GM18508 (cell line): Measurements from ENCODE around the gene KLHL21.

Experiments
- ATAC-seq: cut with Tn5 transposase; IDR thresholded peaks from one replicate; pipeline ENCODE4 v1.9.1; 2021; ENCODE audit warnings: moderate number of reproducible peaks; ENCODE audit not compliant: insufficient read depth, unreplicated experiment

The KLHL21 gene

DNA sequence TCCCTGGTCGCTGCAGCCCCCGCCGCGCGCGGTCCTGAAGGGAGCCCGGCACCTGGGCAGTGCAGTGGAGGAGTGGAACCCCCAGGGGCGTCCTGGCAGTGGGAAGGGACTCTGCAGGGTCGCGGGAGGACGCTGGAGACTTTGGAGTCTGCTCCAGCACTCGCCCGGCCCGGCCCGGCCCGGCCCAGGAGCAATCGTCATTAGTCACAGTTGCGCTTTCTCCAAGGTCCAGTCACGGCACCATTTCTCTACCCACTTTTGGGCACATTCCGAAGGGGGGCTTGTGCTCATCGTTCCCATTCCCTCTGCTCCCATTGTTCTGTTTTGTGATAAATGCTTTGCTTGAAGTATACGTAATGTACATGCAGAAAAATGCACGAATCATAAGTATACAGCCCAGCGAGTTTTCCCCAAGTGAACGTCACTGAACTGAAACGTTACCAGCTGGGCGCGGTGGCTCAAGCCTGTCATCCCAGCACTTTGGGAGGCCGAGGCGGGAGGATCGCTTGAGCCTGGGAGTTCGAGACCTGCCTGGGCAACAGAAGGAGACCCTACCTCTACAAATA, 23.0 kb upstream of the KLHL21 start:
- ATAC-seq, result no peak

DNA sequence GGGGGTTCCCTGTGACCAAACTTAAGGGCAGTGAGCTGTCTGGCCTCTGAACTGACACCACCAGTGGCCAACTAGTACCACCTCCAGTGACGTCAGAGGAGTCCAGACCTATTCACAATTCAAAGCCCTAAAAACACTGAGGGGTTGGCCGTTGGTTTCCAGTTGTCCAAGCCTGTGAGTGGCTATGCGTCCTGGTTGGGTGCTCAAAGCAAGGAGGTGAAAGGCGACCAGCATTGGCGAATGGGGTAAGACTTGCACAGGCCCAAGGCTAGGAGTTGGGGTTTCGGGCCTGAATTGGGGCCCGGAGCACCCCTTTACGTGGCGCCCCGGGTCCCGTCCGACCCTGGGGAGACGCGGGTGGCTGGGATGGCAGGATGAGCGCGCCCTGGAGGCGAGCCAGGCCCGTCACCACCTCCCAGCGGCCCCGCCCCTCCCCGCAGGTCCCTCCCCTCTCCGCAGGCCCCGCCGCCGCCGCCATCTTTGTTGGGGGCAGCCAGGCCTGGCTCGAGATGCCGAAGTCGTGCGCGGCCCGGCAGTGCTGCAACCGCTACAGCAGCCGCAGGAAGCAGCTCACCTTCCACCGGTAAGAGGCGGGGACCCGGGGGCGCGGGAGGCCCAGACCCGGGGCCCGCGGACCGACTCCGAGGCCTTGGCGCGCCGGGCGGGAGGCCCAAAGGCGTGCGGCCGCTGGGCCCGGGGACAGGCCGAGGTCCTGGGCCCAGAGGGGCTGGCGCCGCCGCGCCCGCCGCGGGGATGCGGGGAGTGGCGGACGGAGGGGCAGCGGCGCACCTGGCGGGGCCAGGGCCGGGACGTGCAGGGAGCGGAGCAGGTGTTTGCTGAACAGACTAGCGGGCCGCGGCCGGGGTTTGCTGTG, 22.3 kb upstream of the KLHL21 start, which contains the start of gene THAP3:
Gene THAP3, plus strand, starts transcription at position 159 of the 874 bp plus-strand sequence. Its CDS starts 351 bp downstream, at position 510.
- ATAC-seq, result no peak

DNA sequence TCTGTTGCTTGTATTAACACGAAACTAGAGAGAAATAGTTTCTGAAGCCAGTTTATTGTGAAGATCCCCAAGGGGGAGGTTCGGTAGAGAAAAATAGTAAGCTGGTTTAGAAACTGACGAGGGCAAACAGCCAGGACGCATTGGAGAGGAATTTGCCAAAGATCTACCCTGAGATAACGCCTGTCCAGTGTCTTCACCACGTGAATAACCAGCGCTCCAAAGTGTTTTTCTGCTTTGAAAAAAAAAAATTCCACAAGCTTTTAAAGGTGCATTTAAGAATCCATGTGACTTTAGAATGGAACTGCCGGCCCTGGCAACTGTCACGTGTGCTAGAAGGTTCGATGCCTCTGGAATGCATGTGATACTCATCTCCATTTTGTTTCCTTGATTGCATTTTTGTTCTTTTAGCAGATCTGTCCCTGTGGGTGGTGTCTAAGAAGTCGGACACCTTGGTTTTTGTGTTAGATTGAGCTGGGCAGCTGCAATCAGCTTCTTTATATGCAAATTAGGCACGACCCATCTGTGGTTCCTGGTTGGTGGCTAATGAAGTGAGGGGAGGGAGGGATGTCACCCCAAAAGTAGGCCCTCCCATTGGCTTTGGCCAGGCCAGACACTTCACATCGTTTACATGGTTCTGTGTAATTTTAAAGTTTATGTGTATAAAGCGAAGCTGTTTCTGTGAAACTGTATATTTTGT, 20.7 kb upstream of the KLHL21 start:
- no peak for ATAC-seq

DNA sequence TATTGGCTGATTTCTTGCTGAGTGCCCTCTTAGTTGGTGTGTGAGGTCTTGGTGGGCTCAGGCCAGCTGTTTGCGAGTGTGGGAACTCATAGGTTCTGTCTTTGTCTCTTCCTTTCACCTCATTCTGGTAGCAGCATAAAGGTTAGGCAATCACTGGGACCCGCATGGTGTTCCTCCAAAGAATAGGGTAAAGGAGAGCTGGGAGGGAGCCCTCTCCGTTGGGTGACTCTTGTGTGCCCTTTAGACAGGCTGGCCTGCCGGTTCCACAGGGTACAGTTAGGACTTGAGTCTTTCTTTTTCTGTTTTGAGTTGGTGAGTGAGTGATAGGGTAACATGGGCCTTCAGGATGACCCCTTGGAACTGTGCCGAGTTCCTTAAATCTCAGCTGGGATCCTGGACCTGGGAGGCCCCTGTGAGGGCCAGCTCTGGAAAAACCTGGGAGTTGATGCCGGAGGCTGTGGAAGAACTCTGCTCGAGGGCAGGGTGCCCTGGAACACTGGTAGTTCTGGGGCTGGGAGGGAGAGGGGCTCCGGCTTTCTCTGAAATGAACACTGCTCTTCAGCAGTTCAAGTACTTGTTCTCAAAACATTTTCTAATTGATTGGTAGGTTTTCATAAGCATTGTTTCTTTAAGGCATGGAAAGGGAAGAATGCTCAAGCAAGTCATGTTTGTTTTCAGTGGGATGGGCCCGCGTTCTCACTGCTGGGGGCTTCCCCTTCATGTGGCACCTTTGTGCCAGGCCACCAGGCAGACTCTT, 19.9 kb upstream of the KLHL21 start:
- no peak for ATAC-seq

DNA sequence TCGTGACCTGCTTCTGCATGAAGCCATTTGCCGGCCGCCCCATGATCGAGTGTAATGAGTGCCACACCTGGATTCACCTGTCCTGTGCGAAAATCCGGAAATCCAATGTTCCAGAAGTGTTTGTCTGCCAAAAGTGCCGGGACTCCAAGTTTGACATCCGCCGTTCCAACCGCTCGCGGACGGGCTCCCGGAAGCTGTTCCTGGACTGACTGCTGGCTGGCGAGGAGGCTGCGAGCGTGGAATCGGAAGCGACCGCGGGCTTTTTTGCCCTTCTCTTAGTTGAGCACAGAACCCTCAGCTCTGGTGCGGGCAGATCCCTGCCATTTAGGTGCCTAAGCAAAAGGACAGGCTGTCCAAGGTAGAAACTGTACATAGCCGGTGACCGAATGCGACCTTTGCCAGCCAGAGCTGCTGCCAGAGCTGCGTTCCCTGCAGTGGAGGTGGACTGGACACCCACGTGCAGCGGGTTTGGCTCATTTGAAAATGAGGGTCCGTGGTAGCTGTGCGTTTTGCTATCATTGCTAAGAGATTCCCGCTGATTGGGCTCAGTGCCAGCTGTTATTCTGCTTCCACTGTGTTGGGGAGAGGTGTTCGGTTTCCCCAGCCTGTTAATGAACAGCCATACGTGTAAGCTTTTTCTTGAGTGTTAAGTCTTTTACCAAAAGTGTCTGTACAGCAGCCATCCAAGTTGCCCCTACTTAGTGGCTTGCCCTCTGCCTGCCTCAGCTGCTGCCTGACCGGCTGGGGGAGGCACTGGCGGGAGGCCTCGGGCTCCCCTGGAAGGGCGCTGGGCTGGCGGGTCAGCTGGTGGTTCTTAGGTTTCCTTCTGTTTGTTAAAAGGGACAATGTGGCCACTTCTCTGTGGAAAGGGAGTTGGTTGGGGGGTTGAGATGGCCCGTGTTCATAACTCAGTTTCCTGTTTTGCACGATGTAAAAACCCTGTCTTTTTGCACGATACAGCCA, 19.0 kb upstream of the KLHL21 start:
- no peak for ATAC-seq

DNA sequence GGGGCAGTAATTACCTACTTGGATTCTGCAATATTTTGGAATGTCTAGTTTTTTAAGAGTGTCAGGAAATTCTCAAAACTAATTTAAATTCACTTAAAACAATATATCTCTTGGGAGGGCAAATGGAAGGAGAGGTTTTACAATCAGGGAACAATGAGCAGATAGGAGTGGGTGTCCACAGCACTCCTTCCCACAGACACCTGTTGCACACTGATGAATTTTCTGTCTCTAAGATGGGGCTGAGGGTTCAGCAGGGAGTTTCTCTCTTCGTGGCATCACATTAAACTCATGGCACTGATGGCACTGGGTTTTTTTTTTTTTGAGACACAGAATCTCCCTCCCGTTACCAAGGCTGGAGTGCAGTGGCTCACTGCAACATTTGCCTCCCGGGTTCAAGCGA, 16.4 kb upstream of the KLHL21 start:
- ATAC-seq, result no peak

DNA sequence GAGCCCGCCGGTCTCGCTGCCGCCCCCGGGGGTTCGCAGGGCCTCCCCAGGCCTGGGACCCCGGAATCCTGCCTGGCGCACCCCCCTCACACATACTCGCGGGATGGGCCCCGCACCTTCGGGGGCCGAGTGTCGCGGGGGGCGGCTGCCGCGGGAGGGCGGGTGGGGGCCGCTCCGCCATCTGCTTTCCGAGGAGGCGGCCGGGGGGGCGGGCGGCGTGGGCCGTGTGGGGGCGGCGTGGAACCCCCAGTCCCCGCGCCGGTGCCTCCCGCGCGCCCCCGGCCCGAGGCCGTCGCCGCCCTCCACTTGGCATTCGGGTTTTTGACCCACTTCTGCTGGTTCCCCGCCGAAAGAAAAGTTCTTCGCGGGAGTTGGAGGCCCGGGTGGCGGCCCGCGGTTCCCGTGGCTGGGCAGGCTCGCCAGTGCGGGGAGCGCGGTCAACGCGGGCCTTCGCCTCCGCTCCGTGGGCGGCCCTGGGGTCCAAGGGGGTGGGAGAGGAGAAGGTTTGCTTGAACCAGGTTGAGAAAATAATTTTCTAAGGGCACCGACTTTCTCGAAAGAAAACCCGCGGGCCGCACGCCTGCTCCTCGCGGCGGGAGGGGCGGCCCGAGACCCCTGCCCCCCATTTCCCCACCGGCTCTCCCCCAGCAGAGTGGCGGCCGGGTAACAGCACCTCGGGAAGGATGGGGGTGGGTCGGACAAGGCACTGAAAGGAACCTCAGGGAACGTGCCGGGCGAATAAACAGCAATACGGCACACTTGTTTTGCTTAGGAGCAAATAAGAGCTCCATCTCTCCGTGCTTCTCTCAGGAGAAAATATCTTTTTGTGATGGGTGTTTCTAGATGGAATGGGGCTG, 12.5 kb upstream of the KLHL21 start:
- no peak for ATAC-seq

DNA sequence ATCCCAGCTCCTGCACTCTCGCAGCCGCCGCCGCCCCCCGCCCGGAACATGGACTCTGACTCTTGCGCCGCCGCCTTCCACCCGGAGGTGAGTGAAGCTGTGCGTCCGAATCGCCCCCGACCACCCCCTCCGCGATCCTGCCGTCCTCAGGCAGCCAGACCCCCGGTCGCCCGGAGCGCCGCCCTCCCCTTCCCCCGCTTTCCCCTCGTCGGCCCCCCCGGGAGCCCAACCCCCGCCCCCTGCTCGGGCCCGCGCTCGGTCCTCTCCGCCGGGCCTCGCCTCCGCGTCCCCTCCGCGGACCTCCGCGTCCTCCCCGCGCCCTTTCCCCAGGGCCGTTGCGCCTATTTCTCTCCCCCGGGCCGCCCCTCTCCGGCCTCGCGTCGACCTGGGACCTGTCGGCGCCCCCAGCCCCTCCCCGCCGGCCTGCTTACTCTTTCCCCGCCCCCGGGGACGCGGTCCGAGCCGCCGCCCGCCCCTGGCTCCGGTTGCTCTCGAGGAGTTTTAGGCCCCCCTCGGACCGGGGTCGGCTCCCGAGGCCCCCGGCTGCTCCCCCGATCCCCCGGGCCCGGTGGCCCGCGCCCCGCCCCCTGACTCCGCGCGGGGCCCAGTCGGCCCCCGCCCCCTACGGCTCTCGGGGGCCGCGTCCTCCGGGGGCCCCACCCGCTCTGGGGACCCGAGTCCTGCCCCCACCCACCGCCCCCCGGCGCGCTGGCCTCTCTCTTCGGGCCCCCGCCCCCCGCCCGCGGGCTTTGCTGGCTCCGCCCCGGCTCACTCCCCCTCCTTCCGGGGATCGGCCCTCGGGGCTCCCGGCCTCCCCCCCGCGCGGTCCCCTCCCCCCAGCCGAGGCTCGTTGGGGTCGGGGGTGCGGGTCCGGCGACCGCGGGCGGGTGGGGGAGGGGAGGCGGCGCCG, 11.6 kb upstream of the KLHL21 start:
- ATAC-seq, result no peak

DNA sequence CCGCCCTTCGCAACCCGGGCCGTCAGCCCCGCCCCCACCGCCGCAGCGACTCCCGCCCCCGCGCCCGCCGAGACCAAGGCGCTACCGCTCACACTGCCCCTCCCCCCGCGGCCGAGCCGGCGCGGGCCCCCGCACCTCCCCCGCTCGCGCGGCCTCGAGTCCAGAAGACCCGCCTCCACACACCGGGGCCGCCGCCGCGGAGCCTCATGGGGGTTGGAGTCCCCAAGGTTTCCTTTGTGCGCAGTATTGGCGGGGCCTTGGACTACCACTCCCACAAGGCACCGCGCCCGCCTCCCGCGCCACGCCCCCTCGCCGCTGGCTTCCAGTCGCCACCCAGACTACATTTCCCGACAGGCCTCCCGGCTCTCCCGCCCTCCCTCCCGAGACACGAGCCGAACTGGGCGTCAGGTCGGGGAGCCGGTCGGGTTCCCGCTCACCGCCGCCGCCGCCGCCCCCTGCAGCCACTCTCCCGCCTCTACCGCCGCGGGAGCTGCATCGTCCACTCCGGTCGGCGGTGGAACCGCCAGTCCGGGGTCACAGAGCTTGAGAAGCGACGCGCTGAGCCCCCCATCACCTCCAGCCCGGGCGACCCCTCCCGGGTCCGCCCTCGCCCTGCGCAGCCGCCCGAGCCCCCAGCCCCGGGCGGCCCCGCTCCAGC, 10.8 kb upstream of the KLHL21 start, which contains the start of gene PHF13:
Gene PHF13, plus strand, starts transcription at position 371 of the 658 bp plus-strand sequence. CDS start 336 bp downstream, outside the sequence.
- ATAC-seq, result peak; percentile 61

DNA sequence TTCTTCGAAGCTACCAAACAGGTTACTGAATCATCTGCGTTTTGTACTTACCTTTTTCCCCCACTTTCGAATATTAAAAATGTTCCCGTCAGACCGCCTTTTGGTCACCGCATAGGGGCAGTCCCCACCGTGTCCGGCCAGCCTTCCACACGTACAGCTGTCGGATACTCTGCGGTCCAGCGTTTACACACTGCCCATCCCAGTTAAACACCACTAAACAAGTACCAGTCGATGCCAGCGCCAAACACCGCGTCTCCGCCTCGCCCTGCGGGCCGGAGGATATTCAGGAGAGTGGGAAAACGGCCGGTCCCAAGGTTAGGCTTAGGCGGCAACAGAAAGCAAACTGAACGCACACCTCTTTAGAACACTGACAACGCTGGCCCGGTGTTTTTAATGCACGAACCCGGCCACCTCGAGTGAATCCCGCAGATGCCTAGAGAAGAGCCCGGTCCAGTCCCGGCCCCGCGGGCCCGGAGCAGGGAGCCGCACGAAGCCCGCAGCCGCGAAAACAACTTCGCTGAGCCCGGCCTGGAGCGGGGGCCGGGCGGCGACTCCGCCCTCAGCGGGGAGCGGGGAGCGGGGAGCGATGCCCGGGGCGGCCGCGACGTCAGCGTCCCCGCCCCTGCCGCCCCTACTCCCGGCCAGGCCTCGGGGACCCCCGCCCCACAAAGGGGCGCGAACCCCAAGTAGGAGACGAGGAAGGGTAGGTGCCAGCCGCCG, 10.1 kb upstream of the KLHL21 start:
- ATAC-seq, result peak; percentile 8

DNA sequence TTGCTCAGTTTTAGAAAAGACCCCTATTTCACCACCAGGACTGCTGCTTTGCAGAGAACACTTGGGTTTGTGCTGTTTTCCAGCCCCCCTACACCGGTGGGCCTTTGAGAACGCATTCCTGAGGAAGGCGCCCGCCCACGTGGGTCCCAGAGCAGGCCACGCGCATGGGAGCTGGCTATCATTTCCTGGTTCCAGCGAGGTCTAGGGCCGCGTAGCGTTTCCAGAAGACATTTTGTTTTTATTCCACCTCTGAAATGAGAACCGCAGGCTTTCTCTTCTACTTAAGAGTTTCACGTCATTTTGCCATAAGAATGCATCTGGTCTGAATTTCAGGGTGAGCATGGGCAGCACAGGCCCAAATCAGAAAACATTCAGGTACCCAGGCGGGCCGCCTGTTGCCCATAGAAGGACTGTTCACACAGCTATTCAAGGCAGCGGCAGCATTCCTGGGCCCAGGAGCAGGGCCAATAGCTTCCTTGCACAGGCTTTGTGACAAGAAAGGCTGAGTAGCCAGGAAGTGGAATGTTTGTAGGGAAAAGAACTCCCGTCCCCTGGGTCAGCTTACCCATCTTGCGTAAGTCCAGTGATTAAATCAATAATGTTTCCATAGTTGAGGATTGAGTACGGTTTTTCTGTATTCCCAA, 1.4 kb upstream of the KLHL21 start:
- ATAC-seq, result no peak

DNA sequence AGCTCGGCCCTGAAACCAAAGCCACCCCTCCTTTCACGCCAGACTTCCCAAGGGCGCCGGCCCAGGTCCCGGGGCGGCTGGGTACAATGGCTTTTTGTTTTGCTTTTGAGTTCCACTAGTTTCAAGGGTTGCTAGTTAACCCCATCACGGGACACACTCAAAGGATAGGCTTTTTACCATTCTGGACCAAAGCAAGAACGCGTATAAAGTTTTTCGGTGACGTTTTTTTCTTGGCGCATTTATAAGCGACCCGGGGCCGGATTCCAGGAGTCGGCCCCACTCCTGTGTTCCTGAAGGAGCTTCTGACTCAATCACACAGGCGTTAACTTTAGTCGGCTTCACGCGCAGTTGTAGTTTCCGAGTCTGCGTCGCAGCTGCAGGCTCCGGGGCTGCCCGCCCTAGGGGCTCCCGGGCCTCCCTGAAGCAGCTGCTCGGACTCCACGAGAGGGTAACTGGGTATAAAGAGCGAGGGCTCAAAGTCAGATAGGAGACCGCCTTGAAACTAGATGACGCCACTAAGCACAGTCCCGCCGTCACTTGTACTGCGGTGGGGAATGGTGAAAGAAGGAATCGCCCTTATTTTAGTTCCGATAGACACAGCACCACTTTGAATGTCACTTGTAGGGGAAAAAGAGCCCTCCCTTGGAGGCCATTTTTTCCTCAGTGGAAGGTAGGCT, 707 bp upstream of the KLHL21 start:
- ATAC-seq, result no peak

DNA sequence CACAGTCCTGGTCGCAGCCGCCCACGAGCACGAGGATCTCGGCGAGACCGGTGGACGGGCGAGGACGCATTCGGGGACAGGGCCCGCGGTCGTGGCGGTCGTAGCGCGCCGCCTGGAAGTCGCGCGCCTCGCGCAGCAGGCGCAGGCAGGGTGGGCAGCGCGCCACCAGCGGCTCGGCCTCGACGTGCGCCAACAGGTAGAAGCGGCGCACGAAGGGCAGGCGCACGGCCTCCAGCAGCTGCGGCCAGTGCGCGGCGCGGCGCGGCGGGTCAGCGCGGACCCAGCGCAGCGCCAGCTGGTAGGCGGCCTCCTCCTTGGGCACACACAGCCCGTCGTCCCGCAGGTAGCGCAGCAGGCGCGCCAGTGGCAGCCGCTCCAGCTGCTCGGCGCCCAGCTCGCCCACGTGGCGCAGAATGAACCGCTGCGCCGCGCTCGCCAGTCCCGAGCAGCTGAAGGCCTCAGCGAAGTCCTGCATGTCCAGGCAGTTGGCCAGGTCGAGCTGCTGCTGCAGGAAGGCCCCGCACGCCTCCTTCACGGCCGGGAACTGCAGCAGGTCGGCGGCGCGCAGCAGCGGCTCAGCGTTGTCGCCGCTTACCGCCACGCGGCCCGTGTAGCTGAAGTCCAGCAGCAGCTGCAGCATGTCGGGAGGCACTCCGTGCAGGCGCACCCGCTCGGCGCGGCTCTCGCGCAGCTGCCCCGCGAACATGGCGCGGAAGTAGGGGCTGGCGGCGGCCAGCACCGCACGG, 573 bp downstream of the KLHL21 start:
- ATAC-seq, result no peak

DNA sequence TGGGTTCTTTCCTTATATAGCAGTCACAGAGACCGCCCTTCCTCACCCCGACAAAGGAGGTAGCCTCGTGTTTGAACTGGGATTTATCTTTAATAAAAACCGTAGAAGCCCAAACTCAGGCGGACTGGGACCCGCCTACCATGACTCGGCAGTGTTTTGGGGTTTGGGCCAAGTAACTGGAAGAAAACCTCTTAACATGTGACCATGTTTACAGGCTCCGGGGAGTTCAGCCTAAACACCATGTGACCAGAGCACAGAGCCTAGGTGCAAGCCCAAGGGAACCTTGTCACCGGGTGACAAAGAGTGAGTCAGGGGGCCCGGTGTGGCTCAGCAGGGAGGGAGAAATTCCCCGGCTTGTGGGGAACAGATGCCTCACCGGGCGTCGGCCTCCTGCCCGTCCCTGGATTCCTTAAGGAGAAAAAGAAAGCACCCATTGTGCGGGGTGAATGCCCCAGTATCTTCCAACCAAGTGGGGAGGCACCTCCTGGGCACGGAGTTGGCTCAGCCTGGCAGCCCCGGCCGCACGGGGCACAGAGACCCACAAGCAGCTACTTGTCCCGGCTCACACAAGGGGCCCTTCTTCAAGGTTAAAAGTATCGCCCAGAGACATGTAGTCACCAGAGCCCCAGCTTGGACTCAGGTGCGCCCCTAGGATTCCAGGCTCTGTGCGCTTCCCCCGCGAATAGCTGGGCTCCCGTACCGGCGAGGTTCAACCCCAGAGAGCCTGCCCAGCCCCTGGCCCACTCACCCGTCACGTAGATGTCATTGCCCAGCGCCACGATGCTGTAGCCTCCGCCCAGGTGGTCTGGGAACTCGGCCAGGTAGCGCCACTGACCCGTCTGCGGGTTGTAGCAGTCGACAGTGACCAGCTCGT, 1.4 kb downstream of the KLHL21 start:
- no peak for ATAC-seq
